Activated effector memory CD4-positive, alpha-beta T cell treated with Interleukin-2 at 50 U/mL for 16 hours (primary cell): ENCODE results near the gene KIT.
A peak's percentile ranks its signal among the peaks of the same experiment; 100 is the strongest.

Source experiments
- DNase-seq: peaks from one replicate; pipeline ENCODE4 v3.0.0-alpha.2; 2020

Gene KIT

GRCh38 chr4:54661169-54661568, 3.4 kb downstream of the KIT start:
- no peak for DNase-seq

GRCh38 chr4:54661686-54662085, 3.9 kb downstream of the KIT start:
- DNase-seq: no peak

GRCh38 chr4:54662123-54662522, 4.4 kb downstream of the KIT start:
- no peak for DNase-seq

- DNase-seq: no peak
These were observed 5.3 kb downstream of the KIT start for GRCh38 chr4:54662901-54663585.

- no peak for DNase-seq
These were observed 6.6 kb downstream of the KIT start for GRCh38 chr4:54664400-54664799.

- DNase-seq: no peak
These were observed 10.4 kb downstream of the KIT start for GRCh38 chr4:54668014-54668611.

GRCh38 chr4:54669831-54670230, 12.1 kb downstream of the KIT start:
- DNase-seq: no peak

GRCh38 chr4:54675721-54676461, 18.1 kb downstream of the KIT start:
- DNase-seq: no peak

GRCh38 chr4:54676658-54677057, 18.9 kb downstream of the KIT start:
- DNase-seq: no peak

- no peak for DNase-seq
These were observed 19.7 kb downstream of the KIT start for GRCh38 chr4:54677416-54677815.

- no peak for DNase-seq
These were observed 20.3 kb downstream of the KIT start for GRCh38 chr4:54677853-54678650.

- no peak for DNase-seq
These were observed 21.1 kb downstream of the KIT start for GRCh38 chr4:54678826-54679225.

GRCh38 chr4:54679813-54680212, 22.1 kb downstream of the KIT start:
- no peak for DNase-seq

- DNase-seq: peak; percentile 25
These were observed 26.0 kb downstream of the KIT start for GRCh38 chr4:54683616-54684346.

GRCh38 chr4:54685810-54686209, 28.1 kb downstream of the KIT start:
- no peak for DNase-seq

GRCh38 chr4:54687887-54688841, 30.4 kb downstream of the KIT start:
- DNase-seq: no peak

- no peak for DNase-seq
These were observed 37.6 kb downstream of the KIT start for GRCh38 chr4:54695337-54695736.

GRCh38 chr4:54695788-54696187, 38.0 kb downstream of the KIT start:
- no peak for DNase-seq

- no peak for DNase-seq
These were observed 38.9 kb downstream of the KIT start for GRCh38 chr4:54696649-54697048.

- DNase-seq: no peak
These were observed 43.2 kb downstream of the KIT start for GRCh38 chr4:54700986-54701385.

GRCh38 chr4:54703182-54703581, 45.4 kb downstream of the KIT start:
- DNase-seq: no peak
